Measurements from ENCODE around the gene TUBE1.
"Not testable (repeated sequence)": the region's sequence is repeated elsewhere in the genome, so short reads cannot be mapped to it uniquely, and the experiment has no call there.

TUBE1 gene

GRCh38 chr6:112087136-112087911 is at the start of gene TUBE1, which contains the start of gene FAM229B:
Gene TUBE1, minus strand, starts transcription at chr6:112087482. Its CDS starts 48 bp downstream, at chr6:112087434.
Gene FAM229B, plus strand, starts transcription at chr6:112087591. Its CDS starts 11,693 bp downstream, at chr6:112099284.
- peak; percentile 94 for DNase-seq

- no peak for DNase-seq
Observed at GRCh38 chr6:112130878-112131277, 43.6 kb upstream of the TUBE1 start.

GRCh38 chr6:112128208-112128607 is 40.9 kb upstream of the TUBE1 start:
- DNase-seq = no peak

GRCh38 chr6:112123982-112124381 is 36.7 kb upstream of the TUBE1 start:
- DNase-seq = no peak

GRCh38 chr6:112122756-112123155 is 35.5 kb upstream of the TUBE1 start:
- no peak for DNase-seq

GRCh38 chr6:112118034-112118433 is 30.8 kb upstream of the TUBE1 start:
- DNase-seq = no peak

GRCh38 chr6:112117554-112117953 is 30.3 kb upstream of the TUBE1 start:
- no peak for DNase-seq

- DNase-seq = no peak
Observed at GRCh38 chr6:112116221-112116620, 28.9 kb upstream of the TUBE1 start.

- no peak for DNase-seq
Observed at GRCh38 chr6:112114577-112115223, 27.4 kb upstream of the TUBE1 start.

- no peak for DNase-seq
Observed at GRCh38 chr6:112113918-112114317, 26.6 kb upstream of the TUBE1 start.

GRCh38 chr6:112113431-112113830 is 26.1 kb upstream of the TUBE1 start:
- no peak for DNase-seq

GRCh38 chr6:112109262-112109661 is 22.0 kb upstream of the TUBE1 start:
- DNase-seq = no peak

- no peak for DNase-seq
Observed at GRCh38 chr6:112106562-112106961, 19.3 kb upstream of the TUBE1 start.

GRCh38 chr6:112106026-112106425 is 18.7 kb upstream of the TUBE1 start:
- not testable (repeated sequence) for DNase-seq

- DNase-seq = no peak
Observed at GRCh38 chr6:112100561-112100960, 13.3 kb upstream of the TUBE1 start.

GRCh38 chr6:112096901-112097300 is 9.6 kb upstream of the TUBE1 start:
- no peak for DNase-seq

GRCh38 chr6:112087916-112088315 is 634 bp upstream of the TUBE1 start:
- no peak for DNase-seq

GRCh38 chr6:112086744-112087135 is 542 bp downstream of the TUBE1 start:
- peak; percentile 2 for DNase-seq

GRCh38 chr6:112085286-112086065 is 1.8 kb downstream of the TUBE1 start:
- DNase-seq = no peak

- no peak for DNase-seq
Observed at GRCh38 chr6:112081569-112081968, 5.7 kb downstream of the TUBE1 start.

- DNase-seq = no peak
Observed at GRCh38 chr6:112066606-112067005, 20.7 kb downstream of the TUBE1 start.

- DNase-seq = no peak
Observed at GRCh38 chr6:112065426-112065986, 21.8 kb downstream of the TUBE1 start.

- no peak for DNase-seq
Observed at GRCh38 chr6:112062966-112063365, 24.3 kb downstream of the TUBE1 start.

All from amniotic stem cell (primary cell).